Fibroblast of villous mesenchyme (primary cell): ENCODE data around the gene CIRBP. TPM values are rescaled to one million over a fixed set of nuclear protein-coding genes. Genes with fewer than 3 reads are reported as not detected.

Source experiments
- DNase-seq: peaks from one replicate; pipeline ENCODE4 v3.0.0-alpha.2; 2010; ENCODE audit warnings: low read depth
- H3K4me3 ChIP-seq: 2 replicates; pipeline ENCODE4 v1.5.1; 2011; ENCODE audit warnings: low read depth, mild to moderate bottlenecking, low read length
- CTCF ChIP-seq: IDR thresholded peaks from 2 replicates; pipeline ENCODE4 v1.5.1; 2012; ENCODE audit warnings: low read depth, mild to moderate bottlenecking, low read length; ENCODE audit not compliant: insufficient read depth
- total RNA-seq: library from RNA; depleted of rRNA; stranded (reverse); fragments of >200 nt; gene quantifications from 2 replicates; pipeline ENCODE4 v1.2.3, GENCODE V29; 2012

Gene CIRBP
- total RNA-seq, 1 donor, result 85.5 TPM

GRCh38 chr19:1307755-1308303 is 38.7 kb downstream of the CIRBP start:
- peak overlapping the region; percentile 67 for H3K4me3 ChIP-seq
- TF ChIP-seq CTCF, result no peak
- no peak for DNase-seq

DNA sequence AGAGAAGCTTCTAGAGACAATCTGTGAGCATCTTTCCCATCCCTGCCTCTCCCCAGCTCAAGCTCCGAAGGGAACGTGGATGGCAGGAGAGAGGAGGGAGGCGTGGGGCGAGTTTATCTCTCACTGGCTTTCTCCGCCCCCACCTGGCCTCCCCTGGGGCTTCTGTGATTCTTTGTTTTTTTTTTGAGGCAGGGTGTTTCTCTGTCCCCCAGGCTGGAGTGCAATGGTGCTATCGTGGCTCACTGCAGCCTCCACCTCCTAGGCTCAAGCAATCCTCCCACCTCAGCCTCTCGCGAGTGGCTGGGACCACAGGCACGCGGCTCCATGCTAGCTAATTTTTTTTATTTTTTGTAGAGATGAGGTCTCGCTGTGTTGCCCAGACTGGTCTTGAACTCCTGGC is 39.6 kb downstream of the CIRBP start:
- DNase-seq, result no peak
- TF ChIP-seq CTCF, result no peak
- no peak overlapping the region for H3K4me3 ChIP-seq

DNA sequence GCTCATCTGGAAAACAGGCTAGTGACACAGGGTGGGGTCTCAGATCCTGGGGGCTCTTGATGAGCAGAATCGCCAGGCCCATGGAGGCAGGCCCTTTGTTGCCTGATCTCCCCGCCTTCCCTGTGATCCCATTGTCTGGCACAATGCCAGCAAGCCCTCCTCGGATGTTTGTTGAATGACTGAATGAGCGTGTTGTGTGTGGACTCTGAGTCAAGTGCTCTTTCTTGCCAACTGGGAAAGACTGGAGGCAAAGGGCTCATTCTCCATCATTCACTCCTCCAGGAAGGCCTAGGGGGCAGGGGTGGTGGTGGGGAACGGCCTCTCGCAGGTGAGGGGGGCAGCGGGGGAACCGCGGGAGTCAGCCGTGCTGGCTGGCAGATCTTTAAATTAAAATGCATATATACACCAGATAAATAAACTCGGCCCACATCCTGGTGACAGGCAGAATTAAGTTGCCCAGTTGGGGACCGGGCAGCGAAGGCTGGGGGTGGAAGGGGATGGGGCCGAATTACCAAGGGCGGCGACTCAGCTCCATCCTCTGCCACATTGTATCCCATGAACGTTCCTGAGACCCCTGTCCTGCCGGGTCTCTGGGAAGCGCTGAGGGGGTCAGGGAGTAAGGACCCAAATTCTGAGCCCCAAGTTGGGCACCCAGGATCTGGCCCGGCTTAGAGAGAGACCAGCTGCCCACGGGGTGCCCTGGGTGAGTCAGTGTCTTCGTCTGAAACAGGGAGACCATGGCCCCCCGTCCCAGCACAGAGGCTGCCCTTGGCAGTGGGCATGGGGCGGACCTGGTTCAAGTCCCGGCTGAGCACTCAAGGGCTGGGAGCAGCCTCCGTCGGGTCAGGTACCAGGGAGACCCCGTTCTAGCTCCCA is 41.1 kb downstream of the CIRBP start:
- TF ChIP-seq CTCF, result no peak
- H3K4me3 ChIP-seq, result no peak overlapping the region
- DNase-seq, result no peak

DNA sequence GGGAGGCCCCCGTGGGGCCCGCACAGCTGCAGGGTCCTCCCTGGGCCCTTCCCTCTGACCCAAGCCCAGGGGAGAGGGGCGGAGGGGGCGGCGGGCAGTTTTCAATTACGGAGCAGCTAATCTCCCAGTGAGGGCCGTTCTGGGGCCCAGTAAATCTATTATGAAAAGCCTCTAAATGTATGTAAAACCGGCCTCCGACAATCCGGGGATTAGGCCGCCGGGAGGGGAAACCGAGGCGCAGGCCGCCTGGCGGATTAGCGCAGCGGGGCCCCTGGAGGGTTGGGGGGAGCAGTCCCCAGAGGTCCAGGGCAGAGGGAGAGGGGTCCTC is 41.7 kb downstream of the CIRBP start:
- DNase-seq, result no peak
- no peak overlapping the region for H3K4me3 ChIP-seq
- TF ChIP-seq CTCF, result no peak

DNA sequence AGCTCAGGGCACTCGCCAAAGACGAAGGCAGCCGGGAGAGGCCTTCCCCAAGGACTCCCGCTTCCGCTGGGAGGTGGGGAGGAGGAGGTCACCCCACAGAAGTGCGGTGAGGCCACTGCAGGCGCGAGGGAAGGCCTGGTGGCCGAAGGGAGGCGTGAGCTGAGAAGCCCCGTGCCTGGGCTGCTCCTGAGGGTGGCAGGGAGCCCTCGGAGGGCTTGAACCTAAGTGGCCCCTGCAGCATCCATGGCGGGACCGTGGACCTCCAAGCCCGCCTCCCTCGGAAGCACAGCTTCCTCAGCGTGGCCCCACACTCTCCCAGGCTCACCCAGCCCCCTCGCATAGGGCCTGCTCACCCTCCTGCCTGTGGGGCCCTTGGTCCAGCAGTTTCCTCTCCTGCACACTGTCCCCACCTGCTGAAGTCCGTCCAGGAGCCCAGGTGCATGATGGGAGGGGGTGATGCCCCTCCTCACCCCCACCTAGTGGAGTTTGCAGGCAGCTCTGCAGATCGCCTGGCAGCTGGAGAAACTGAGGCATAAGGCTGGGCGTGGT is 42.5 kb downstream of the CIRBP start:
- no peak for DNase-seq
- TF ChIP-seq CTCF, result no peak

GRCh38 chr19:1312767-1313694 is 43.9 kb downstream of the CIRBP start:
- H3K4me3 ChIP-seq, result no peak overlapping the region
- DNase-seq, result peak; percentile 45
- TF ChIP-seq CTCF, result no peak

More for the DNA sequence above, 42.5 kb downstream of the CIRBP start:
- H3K4me3 ChIP-seq, result no peak overlapping the region
